ENCODE measurements around the gene NR5A1.

NR5A1 gene

DNA sequence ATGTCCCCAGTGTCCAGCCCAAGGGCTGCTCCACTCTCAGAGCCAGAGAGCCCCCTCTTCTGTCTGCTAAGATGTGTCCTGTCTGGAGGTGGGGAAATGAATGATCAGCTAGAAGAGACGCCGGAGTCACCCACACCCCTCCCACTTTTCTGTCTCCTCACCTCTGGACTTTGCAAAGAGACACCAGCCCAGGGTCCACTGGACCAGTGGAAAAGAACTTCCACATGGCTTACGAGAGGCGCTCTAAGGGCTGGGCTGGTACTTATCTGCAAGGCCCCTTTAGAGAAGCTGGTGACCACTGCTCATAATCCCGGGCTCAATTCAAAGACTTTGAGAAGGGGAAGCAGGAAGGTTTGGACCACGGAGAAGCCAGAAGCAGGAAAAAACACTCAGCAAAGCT, 9.2 kb downstream of the NR5A1 start:
- no peak for DNase-seq

DNA sequence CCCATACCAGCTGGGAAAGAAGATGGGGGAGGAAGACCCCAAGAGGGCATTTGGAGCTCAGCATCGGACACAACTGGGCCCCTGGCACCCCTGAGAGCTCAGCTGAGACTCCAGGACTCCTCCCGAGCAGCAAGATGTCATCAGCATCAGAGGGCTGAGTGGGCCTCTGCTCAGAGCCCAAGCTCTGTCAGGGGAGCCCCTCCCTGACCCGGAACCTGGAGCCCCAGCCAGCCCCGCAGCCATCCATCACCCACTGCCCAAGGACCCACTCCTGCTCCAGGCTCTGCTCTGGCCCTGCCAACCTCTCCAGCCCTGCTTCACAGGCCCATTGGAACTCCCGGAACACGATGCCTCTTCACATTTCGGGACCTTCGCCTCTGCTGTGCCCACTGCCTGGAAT, 9.8 kb downstream of the NR5A1 start:
- DNase-seq, result no peak

DNA sequence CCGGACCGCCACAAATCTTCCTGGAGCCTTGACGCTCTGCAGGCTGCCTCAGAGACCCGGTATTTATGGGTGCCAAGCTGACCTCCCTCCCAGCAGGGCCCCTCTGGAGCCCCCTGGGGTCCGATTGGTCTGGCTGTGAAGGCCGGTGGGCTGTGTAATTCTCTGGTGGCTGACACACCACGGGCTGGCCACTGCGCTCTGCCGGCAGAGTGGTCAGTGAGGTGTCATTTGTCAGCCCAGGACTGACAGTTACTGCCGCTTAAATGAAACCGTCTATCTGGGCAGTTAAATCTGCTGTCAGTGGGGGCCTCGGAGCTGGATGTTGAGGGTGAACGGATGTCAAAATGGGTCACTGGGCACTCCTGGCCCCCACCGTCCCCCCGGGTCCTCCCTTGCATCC, 10.7 kb downstream of the NR5A1 start:
- no peak for DNase-seq

DNA sequence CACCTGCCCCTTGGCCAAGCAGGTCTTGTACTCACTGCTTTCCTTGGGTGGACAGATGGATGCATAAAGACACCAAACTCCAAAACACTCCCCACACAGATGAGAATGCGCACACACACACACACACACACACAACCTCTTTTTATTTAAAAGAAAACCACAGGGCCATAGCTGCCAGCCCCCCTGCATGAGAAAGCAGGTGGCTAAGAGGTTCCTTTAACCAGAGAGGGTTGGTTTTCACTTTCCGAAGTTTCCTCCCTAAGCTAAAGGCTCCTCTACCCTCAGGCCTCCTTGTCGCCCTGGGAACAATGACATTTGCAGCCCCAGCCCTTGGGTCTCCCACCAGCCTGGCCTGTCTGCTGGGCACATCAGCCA, 11.1 kb downstream of the NR5A1 start:
- DNase-seq, result no peak

DNA sequence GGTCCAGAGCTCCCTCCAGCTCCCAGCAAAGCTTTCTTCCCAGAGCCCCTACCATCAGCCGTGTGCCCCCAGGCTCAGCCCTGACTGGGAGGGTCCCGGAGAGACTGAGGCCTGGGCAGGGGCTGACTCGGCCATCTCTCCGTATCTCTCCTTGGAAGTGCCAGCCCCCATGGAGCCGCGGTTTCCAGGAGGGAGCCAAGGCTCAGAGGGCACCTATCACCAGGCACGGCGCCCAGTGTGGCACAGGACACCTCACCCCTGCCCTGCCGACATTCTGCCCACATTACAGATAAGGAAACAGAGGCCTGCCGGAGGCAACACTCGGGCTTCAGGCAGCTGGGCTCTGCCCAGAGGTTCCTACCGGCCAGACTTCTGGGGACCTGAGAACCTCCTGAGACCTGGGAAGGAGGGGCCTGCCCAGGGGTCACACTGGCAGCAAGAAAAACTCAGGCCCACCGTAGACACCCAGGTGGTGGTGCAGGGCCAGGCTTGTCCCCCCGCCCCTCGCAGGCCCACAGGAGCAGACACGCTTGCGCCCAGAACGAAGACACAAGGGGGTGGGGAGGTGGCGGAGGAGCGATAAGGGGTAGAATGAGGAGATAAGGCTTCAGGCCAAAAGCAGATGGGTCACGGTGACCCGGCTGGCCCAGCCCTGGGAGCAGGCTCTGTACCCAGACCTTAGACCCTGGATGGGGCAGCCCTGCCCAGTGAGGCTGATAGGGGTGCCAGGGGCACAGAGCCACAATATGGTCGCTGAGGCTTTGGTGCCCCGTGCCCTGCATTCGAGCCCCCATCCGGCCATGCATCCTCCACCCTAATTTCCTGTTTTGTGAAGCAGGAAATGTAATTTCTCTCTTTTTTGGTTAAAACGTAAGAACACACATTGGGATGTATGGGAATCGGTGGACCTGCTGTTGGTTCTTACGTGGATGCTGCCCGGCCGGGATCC, 11.8 kb downstream of the NR5A1 start:
- DNase-seq, result no peak

DNA sequence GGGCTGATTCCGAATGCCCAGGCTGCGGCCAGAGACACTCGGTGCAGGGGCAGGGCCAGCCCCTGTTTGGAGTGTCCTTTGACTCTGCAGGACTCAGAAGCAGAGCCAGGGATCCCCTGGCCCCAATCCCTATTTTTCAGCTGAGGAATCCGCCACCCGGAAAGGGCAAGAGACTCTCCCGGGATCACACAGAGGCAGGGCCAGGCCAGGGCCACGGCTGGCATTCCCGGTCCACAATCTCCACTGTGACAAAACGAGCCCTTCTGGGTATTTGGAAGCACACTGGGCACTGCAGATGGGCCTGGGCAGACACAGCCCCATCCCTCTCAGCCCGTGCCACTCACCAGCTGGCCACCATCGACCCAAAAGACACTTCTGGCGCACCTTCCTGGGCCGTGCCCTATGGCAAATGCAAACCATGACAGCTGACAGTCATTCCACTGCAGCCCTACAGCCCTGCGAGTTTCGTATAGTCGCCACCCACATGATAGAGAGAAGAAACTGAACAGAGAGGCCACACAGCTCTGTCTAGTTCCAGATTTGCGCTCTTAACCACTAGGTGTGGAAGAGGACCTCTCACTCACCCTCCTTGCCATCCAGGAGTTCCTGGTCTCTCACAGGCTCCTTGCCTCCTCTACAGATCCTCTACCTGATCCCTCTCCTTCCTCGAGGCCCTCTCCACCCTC, 13.3 kb downstream of the NR5A1 start:
- DNase-seq, result no peak

DNA sequence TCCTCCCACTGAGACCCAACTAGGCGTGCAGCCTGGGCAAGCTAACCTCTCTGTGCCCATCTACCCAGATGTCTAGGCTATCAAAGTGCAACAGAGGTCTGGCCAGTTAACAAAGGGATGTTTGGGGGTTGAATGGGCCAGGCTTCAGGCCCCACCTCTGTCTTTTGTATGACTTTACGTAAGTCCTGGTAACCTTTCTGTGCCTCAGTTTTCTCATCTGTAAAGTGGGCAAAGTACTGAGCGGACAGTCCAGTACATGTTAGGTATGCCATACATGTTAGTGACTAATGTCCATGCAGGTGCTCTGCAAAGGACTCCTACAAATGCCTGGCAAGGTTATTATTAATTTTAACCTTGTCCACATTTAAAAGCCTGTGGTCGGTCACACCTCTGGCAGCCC, 14.0 kb downstream of the NR5A1 start:
- no peak for DNase-seq

DNA sequence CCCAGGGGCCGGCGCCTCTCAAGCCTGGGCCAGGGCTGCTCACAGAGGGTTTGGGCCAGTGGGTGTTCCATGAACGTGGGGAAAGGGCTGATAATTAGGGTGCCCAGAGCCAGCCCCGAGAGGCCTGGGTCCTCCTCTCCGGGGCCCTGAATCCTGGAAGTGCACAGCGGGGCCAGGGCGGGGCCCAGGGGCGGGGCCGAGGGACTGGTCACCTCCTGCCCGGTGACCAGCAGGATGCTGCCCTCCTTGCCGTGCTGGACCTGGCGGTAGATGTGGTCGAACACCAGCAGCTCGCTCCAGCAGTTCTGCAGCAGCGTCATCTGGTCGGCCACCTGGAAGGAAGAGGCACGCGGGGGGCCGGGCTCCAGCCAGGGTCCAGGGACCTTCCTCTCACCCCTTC, 14.4 kb downstream of the NR5A1 start:
- no peak for DNase-seq

DNA sequence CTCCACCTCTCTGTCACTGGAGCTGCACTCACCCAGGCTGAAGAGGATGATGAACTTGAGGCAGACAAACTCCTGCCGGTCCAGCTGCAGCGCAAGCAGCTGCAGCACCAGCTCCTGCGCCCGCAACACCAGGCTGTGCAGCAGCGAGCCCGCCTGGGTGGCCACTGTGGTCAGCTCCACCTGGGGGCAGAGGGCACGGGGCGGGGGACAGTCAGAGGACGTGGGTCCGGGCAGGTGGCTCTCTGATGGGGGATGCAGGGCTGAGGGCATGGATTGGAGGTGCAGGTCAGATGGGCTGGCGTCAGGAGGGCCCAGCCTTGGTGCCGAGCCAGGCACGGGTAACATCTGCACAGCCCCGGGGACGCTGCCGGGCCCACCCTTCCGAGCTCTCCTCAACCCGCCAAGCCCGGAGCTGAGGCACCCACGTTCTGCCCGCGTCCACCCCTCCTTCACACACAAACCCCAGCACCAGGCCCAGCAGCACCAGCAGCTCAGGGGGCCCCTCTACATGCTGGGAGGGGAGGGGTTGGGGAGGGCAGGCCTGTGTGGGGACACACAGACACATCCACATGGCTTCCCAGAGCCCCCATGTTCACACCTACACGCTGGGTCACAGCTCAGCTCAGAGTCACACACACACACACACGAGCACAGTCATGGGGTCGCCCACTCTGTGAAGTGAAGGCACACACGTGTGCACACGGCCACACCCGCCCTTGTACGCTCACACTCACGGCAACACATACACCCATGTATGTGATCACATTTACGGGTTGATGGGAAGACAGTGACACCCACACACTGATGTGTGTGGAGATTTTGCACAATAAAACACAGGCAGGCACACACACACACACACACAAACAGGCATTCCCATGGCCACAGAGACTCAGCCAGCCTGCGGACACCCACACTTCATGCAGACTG, 15.9 kb downstream of the NR5A1 start:
- no peak for DNase-seq

DNA sequence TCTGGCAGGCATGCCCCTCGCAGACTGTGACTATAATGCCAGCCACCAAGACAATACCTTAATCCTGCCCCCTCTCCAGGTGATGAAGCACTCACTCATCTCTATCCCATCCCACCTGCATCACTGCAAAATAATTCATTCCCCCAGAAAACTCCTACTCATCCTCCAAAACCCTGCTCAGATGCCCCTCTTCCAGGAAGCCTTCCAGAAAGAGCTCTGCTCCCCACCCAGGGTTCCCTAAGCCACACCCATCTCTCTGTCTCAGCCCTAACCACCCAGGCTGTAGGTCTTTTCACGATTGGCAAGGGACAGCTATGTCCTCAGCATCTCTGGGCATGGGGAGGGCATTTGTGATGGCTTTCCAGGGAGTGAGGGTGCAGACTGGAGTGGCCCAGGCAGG, 17.2 kb downstream of the NR5A1 start:
- no peak for DNase-seq

DNA sequence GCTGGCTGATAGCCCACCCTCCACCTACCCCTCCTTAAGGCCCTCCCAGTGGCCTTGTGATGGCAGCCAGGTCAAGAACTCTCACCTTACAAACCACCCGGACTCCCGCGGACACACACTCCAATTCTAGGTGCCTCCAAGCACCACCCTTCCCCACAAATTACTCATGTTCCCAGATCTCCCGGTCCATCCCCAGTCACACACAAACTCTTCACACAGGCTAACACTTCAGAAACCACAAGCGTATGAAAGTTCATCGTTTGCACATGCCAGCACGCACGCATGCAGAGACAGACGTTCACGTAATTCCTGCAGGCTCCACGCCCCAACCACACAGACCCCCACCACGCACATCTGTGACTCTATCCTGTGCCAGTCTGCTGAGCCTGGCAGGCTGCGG, 18.0 kb downstream of the NR5A1 start:
- no peak for DNase-seq

DNA sequence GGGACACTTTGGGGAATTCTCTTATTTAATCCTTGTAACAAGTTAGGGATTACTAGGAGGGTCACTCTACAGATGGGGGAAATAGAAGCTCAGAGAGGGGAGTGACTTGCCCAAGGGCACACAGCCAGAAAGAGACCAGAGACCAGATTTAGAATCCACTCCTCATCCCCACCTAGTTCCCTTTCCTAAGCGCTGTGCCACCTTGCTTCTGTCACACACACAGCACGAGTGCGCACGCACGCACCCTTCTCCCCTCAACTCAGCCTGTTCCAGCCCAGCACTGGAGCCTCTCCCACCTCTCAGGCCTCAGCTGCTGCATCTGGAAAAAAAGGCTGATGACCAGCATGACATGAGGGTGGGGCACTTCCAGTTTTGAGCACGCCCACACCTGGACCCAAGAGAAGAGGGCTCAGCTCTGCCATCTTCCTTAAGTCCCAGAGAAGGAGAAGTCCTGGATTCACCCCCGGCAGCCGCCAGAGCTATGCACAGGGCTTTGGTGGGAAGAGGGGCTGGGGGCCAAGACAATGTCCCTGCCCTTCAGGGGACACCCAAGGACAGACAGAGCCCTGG, 18.5 kb downstream of the NR5A1 start:
- no peak for DNase-seq

DNA sequence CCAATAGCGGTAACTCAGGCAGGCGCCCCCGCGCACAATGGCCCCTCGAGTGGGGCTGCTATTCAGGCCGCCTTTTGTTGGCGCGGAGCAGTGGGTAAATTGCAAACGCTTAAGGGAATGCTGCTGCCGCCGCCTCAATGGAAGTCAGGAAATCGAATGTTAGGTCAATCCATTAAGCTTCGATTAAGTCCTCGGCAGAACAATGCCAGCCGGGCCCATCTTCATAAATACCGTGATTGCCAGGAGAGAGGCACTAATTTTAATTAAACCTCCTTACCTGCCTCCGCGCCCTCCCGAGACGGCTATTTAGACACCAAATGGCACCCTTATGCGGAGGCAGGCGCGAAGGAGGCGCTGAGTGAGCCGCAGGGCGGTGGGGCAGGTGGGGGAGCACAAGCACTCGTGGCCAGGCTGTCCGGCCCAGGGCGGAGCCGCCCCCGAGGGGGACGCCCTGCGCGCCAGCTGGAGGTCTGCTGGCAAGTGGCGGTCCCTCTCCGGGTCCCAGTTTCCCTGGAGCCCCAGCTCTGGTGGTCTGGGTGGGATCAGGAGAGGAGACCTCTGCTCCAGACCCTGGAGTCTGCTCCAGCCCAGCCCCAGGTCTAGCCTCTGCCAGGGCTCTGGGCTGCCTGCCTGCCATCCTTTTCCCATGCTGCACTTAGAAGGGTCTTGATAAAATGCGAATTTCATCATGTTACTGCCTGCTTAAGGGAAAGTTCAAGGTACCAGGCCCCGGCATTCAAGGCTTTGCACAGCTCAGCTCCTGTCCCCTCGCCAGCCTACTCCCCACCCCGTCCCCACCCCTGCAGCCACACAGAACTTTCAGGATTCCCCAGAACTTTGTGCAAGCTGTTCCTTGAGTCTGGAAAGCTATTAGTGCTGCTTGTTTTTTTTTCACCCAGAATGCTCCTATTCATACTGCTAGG, 19.7 kb downstream of the NR5A1 start:
- DNase-seq, result no peak

DNA sequence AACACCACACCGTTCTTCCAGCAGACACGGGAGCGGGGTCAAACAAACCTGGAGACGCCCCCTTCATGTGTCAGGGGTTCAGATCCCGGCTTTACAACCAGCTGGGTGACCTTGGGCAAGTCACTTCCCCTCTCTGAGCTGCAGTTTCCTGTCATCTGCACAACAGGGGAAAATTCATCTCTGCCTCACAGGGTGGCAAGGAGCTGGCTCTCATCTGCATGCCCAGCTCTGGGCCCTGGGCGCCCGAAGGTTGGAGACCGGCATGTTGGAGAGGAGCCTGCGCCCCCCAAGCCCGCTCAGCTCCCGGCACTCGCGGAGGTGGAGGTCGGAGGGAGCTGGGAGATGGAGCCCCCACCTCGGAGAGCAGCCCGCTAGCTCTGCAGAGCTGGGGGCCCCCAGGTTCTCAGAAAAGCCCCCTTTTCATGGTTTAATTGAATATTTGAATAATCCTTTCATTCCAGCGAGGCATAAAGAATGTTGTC, 20.4 kb downstream of the NR5A1 start:
- no peak for DNase-seq

DNA sequence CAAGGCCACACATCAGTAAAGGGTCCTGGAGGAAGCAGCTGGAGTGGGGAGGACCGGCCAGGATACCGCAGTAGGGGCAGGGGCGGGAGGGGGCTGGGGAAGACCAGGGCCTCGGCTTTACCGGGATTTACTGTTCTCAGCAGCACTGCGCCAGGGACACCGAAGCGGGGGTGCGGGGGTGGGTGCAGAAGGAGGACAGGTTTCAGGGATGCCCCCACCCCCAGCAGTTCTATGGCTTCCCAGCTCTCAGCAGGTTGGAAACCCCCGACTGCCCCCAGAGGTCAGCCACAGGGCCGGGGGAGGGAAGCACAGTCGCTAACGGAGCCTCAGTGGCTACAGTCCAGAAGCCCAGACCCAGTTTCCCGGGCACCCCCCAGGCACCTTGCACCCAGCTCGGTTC, 21.3 kb downstream of the NR5A1 start:
- no peak for DNase-seq

DNA sequence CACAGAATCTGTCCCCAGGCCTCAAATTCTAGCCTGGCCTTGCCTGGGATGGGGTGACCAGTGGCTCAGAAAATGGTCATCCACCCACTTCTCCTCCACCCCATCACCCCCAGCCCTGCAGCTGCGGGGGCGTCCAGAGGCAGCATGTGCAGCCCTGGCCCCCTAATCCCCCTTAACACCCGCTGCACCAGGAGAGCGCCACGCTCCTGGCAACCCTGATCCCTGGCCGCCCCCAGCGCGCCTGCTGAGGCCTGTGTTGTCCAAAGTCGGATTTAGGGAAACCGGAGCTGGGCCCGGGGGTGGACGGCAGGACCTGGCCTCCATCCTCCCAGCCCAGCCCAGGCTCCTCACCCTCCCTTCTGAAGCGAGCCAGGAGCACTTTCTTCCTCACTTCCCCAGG, 22.0 kb downstream of the NR5A1 start:
- DNase-seq, result no peak

DNA sequence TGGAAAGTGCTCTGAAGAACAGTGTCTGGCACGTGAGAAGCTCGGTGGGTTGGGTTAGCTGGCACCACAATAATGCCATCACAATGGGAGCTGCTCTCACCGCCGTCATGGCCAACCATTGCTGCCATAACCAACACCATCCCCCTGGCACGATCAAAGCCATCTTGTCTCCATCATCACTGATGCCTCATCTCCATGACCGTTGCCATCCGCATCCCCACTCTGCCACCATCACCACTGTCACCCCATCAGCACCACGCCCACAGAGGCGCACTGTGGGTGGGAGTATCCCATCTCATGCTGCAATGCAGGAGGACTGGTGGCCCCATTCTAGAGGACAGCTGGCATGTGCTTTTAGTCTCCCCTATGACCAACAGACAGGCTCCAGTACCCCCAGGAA, 23.7 kb downstream of the NR5A1 start:
- DNase-seq, result no peak

DNA sequence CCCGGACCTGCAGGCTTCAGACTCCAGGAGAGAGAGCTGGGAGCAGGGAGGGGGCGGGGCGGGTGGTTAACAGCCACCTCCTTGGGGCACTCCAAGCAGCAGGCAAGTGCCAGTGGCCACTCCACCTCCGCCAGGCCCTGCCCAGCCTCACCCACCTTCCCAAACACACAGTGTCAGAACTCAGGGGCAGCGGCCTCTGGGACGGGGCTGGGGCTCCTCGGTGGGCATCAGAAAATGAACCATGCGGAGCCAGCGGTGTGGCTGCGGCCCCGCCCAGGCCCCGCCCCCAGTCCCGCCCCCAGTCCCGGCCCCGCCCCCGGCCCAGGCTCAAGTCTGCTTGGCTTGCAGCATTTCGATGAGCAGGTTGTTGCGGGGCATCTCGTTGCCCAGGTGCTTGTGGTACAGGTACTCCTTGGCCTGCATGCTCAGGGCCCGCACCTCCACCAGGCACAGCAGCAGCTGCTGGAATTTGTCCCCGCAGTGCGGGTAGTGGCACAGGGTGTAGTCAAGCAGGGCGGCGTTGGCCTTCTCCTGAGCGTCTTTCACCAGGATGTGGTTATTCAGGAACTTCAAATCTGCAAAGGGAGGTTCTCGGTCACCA, 24.7 kb downstream of the NR5A1 start:
- DNase-seq, result no peak

DNA sequence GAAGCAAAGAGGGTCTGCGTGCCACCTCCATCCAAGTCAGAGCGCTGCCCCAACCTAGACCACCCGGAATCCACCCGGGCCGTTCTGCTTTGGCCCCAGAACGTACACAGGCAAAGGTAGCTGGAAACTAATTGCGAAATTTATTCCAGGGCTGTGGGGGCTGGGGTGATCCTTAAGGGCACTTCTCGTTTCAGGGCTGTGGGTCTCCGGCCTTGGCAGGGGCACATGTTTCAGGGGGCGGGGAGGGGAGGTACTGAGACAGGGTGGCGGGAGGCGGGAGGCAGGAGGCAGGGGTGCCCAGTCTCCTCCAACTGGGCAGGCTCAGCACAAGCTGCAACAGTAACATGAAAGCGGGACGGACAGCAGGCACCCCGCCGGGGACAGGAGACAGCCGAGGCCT, 26.1 kb downstream of the NR5A1 start:
- no peak for DNase-seq

DNA sequence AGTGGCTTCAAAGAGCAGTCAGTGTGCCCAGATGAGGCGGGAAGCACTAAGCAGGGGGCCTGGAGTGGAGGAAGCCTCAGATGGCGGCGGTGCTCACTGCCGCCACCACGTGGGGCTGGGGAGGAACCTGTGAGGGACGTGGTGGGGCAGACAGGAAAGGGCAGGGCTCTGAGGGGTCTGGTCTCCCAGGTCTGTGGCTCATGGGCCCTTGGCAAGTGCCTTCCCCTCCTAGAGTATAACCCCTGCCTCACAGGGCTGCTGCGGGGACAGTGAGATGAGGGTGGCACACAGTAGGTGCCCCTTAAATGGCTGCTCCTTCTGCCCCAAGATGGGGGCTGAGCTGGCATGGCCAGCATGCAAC, 26.6 kb downstream of the NR5A1 start:
- no peak for DNase-seq

DNA sequence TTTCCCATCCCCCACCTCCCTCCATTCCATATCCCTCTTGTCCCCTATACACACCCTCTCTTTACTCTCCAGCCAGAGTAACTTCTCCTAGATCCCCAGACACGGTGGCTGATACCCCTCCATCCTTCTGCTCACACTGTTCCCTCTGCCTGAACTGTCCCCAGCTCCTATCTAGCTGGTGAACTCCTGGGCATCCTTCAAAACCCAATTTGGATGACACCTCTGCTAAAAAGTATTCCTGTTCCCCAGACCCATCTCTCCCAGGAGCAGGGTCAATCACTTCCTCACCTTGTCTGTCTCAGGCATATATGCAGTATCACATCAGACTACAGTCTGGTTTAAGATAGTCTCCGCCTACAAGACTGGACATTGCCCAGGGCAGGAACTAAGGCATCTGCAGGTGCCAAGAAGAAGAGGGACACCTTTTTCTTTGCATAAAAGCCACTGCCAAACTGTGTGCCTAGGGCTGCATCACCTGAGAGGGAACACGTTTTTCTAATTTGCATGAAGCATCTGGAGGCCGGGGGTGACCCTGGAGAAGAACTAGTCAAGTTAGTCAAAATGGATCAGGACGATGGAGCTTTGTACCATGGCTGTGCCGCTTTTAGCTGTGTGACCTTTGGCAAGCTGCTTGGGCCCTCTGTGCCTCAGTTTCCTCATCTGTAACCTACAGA, 27.1 kb downstream of the NR5A1 start:
- DNase-seq, result no peak

Data from activated effector memory CD4-positive, alpha-beta T cell treated with anti-CD3 and anti-CD28 coated beads, Interleukin-2, amount 50 U/mL, for 16 hours (primary cell).